EH (cell line): ENCODE measurements around the gene NARF.
A peak's percentile ranks its signal among the peaks of the same experiment; 100 is the strongest.
"Not testable (repeated sequence)": the region's sequence is repeated elsewhere in the genome, so short reads cannot be mapped to it uniquely, and the experiment has no call there.

Experiments used
- DNase-seq: peaks from one replicate; pipeline ENCODE4 v3.0.0-alpha.2; 2015; ENCODE audit warnings: low read depth

NARF gene

GRCh38 chr17:82536512-82537201, 78.1 kb downstream of the NARF start:
- peak; percentile 54 for DNase-seq

GRCh38 chr17:82537228-82537627, 78.7 kb downstream of the NARF start:
- peak; percentile 26 for DNase-seq

- not testable (repeated sequence) for DNase-seq
Measured at GRCh38 chr17:82539076-82539475, 80.5 kb downstream of the NARF start.
